Neuronal stem cell (in vitro differentiated cells): Measurements from ENCODE around the gene SCN8A.

Experiments used
- DNase-seq: peaks from one replicate; pipeline ENCODE4 v3.0.0-alpha.2; 2013; ENCODE audit warnings: low spot score
- H2AFZ ChIP-seq: one replicate; pipeline ENCODE4 v1.6.1; 2013; ENCODE audit warnings: mild to moderate bottlenecking, low read length, inconsistent platforms
- H2AK5ac ChIP-seq: 2 replicates; pipeline ENCODE4 v1.6.1; 2013; ENCODE audit warnings: low read depth, mild to moderate bottlenecking, inconsistent platforms, low read length, moderate library complexity, mixed read lengths
- H2BK120ac ChIP-seq: 2 replicates; pipeline ENCODE4 v1.6.1; 2013; ENCODE audit warnings: low read depth, mild to moderate bottlenecking, inconsistent platforms, low read length, moderate library complexity, mixed read lengths
- H2BK12ac ChIP-seq: one replicate; pipeline ENCODE4 v1.6.1; 2013; ENCODE audit warnings: low read length, inconsistent platforms
- H2BK15ac ChIP-seq: 2 replicates; pipeline ENCODE4 v1.6.1; 2013; ENCODE audit warnings: mild to moderate bottlenecking, low read length, inconsistent platforms, mixed read lengths
- H2BK5ac ChIP-seq: one replicate; pipeline ENCODE4 v1.6.1; 2013; ENCODE audit warnings: inconsistent platforms, mild to moderate bottlenecking, low read length, moderate library complexity
- H3K14ac ChIP-seq: one replicate; pipeline ENCODE4 v1.6.1; 2013; ENCODE audit warnings: low read length, inconsistent platforms
- H3K18ac ChIP-seq: 2 replicates; pipeline ENCODE4 v1.6.1; 2013; ENCODE audit warnings: low read length, inconsistent platforms
- H3K23ac ChIP-seq: 2 replicates; pipeline ENCODE4 v1.6.1; 2013; ENCODE audit warnings: low read depth, mild to moderate bottlenecking, mixed read lengths, low read length, inconsistent platforms; ENCODE audit not compliant: poor library complexity
- H3K27ac ChIP-seq: replicated peaks from 3 replicates; pipeline ENCODE4 v1.5.1; 2013; ENCODE audit warnings: low read length, inconsistent platforms
- H3K27me3 ChIP-seq, 3 experiments: 2 replicates each; pipeline ENCODE4 v1.6.1; 2013; ENCODE audit warnings: low read length in 3 of 3, mild to moderate bottlenecking in 2 of 3, inconsistent platforms in 1 of 3, low read depth in 1 of 3, mixed read lengths in 1 of 3, moderate library complexity in 1 of 3; ENCODE audit not compliant: control insufficient read depth in 3 of 3, insufficient read depth in 3 of 3
- H3K36me3 ChIP-seq, 2 donors: replicated peaks in 1 of 2; 2 replicates each; pipeline ENCODE4 v1.6.1; 2013; ENCODE audit warnings: low read length in 2 of 2; ENCODE audit not compliant: control insufficient read depth in 2 of 2, insufficient read depth in 2 of 2
- H3K4ac ChIP-seq: 2 replicates; pipeline ENCODE4 v1.6.1; 2013; ENCODE audit warnings: inconsistent platforms, mild to moderate bottlenecking, low read length, moderate library complexity
- H3K4me1 ChIP-seq, 2 donors: 1 replicate in 1 of 2; 2 replicates in 1 of 2; pipeline ENCODE4 v1.6.1; 2013; ENCODE audit warnings: low read length in 2 of 2, low read depth in 1 of 2; ENCODE audit not compliant: control insufficient read depth in 2 of 2, insufficient read depth in 1 of 2
- H3K4me2 ChIP-seq: one replicate; pipeline ENCODE4 v1.6.1; 2013; ENCODE audit warnings: mild to moderate bottlenecking, low read length, inconsistent platforms; ENCODE audit not compliant: insufficient read depth, poor library complexity, severe bottlenecking
- H3K4me3 ChIP-seq, 2 donors: 2 replicates each; pipeline ENCODE4 v1.5.1; 2013; ENCODE audit warnings: low read length in 2 of 2, mild to moderate bottlenecking in 2 of 2, inconsistent platforms in 1 of 2, moderate library complexity in 1 of 2
- H3K79me1 ChIP-seq: one replicate; pipeline ENCODE4 v1.6.1; 2013; ENCODE audit warnings: low read depth, mild to moderate bottlenecking, inconsistent platforms, low read length, moderate library complexity
- H3K9ac ChIP-seq: one replicate; pipeline ENCODE4 v1.6.1; 2013; ENCODE audit warnings: mild to moderate bottlenecking, low read depth, low read length, inconsistent platforms; ENCODE audit not compliant: poor library complexity
- H3K9me3 ChIP-seq, 2 donors: replicated peaks in 1 of 2; 2 replicates each; pipeline versions ENCODE3 to v1.6.1; 2013; ENCODE audit warnings: low read length in 2 of 2, mild to moderate bottlenecking in 2 of 2, inconsistent platforms in 1 of 2, low read depth in 1 of 2, mixed read lengths in 1 of 2, moderate library complexity in 1 of 2; ENCODE audit not compliant: control insufficient read depth in 2 of 2, insufficient read depth in 1 of 2
- H4K8ac ChIP-seq: one replicate; pipeline ENCODE4 v1.6.1; 2013; ENCODE audit warnings: low read depth, mild to moderate bottlenecking, inconsistent platforms, low read length, moderate library complexity
- H4K91ac ChIP-seq: one replicate; pipeline ENCODE4 v1.6.1; 2013; ENCODE audit warnings: low read length, low read depth, mild to moderate bottlenecking, inconsistent platforms; ENCODE audit not compliant: poor library complexity
- WGBS, 2 donors: extraction: QIAGEN DNeasy Blood & Tissue Kit; methylation state at CpG; one replicate each; pipeline ENCODE4 v1.1.7; 2013; ENCODE audit warnings: missing lambda C conversion rate in 2 of 2, mixed read lengths in 1 of 2; ENCODE audit not compliant: insufficient read length in 2 of 2, insufficient replicate concordance in 1 of 2; ENCODE audit errors: extremely low coverage in 2 of 2; 5-methylcytosine and 5-hydroxymethylcytosine counted together

The SCN8A gene

DNA sequence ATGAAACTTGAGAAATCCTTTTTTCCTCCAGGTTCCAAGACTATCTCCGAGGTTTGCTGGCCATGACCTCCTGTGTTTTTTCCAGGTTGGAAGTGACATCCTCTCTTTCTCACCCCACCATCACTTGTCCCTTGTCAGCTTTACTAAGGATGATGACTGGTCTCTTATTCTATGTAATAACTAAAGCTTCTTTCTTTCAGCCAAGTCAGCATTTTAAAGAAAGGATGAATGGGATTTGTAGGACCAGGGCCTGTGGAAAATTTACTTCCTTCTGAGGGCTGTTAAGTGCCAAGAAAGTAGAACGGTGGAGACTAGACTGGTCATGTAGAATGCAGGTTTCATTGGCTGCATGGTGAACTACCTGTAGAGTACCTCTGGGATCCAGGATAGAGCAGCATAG, 183.9 kb downstream of the SCN8A start:
- no peak overlapping the region for H4K91ac ChIP-seq
- H3K23ac ChIP-seq = no peak overlapping the region
- H3K4me1 ChIP-seq = peaks cover 0 to 2% of the 10 kb centered on the region in 2 donors
- no peak overlapping the region for H2BK15ac ChIP-seq
- no peak overlapping the region for H2AFZ ChIP-seq
- H3K4me3 ChIP-seq = no peak overlapping the region
- no CpG with 5 or more reads among the region's 2 CpGs for WGBS, 2 donors
- no peak overlapping the region for H3K27ac ChIP-seq
- peaks cover 0 to 7% of the 10 kb centered on the region in 2 donors for H3K9me3 ChIP-seq
- no peak overlapping the region for H3K14ac ChIP-seq
- H3K9ac ChIP-seq = no peak overlapping the region
- H2AK5ac ChIP-seq = no peak overlapping the region
- H3K4me2 ChIP-seq = no peak overlapping the region
- H2BK12ac ChIP-seq = no peak overlapping the region
- no peak overlapping the region for H4K8ac ChIP-seq
- H2BK5ac ChIP-seq = no peak overlapping the region
- peaks cover 2 to 66% of the 10 kb centered on the region in 2 donors for H3K36me3 ChIP-seq
- H3K4ac ChIP-seq = no peak overlapping the region
- no peaks in the 10 kb centered on the region for H3K79me1 ChIP-seq
- H3K18ac ChIP-seq = no peak overlapping the region
- no peaks in the 10 kb centered on the region for H3K27me3 ChIP-seq
- no peak for DNase-seq
- no peak overlapping the region for H2BK120ac ChIP-seq

DNA sequence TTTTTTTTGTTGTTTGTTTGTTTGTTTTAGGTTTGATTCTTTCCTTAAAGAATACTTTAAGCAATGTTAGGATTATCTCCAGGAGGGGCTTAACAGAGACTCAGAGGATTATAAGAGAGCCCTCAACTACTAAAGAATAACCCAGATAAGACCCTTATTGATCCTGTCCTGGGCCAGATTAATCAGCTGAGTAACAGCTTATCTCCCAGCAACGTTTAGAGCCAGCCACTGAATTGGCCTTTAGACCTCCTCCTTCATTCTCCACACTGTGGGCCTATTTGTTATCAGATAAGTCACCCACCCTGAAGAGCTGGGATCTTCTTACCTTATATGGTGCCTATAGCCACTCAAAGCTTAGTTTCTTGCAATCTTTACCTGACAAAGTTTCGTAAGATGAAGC, 186.4 kb downstream of the SCN8A start:
- H4K91ac ChIP-seq = no peak overlapping the region
- no peak overlapping the region for H4K8ac ChIP-seq
- H3K4me3 ChIP-seq = no peak overlapping the region
- H3K9ac ChIP-seq = no peak overlapping the region
- H2BK120ac ChIP-seq = no peak overlapping the region
- H3K36me3 ChIP-seq = peaks cover 0 to 46% of the 10 kb centered on the region in 2 donors
- H2AK5ac ChIP-seq = no peak overlapping the region
- H2AFZ ChIP-seq = no peak overlapping the region
- no CpG with 5 or more reads among the region's 2 CpGs for WGBS, 2 donors
- no peak overlapping the region for H2BK15ac ChIP-seq
- H3K79me1 ChIP-seq = no peaks in the 10 kb centered on the region
- no peak overlapping the region for H2BK5ac ChIP-seq
- H3K27me3 ChIP-seq = no peaks in the 10 kb centered on the region
- H3K23ac ChIP-seq = no peak overlapping the region
- no peak overlapping the region for H3K18ac ChIP-seq
- no peak overlapping the region for H3K14ac ChIP-seq
- H3K4me2 ChIP-seq = no peak overlapping the region
- no peak for DNase-seq
- no peak overlapping the region for H2BK12ac ChIP-seq
- no peak overlapping the region for H3K4ac ChIP-seq
- H3K27ac ChIP-seq = no peak overlapping the region
- peaks cover 0 to 7% of the 10 kb centered on the region in 2 donors for H3K9me3 ChIP-seq
- H3K4me1 ChIP-seq = peaks cover 0 to 2% of the 10 kb centered on the region in 2 donors

DNA sequence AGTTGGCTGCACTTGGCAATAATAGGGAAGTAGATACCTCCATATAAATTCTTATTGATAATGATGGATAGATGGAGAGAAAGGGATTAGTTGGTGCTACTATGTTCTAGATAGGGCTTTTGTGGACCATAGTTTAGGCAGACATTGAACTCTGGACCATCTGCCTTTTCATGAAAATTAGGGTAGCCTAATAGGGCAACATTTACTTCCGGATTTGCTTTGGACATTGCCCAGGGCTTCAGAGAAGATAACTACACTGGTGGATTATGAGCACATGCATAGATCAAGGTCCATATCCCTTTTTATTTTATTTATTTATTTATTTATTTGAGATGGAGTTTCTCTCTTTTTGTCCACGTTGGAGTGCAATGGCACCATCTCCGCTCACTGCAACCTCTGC, 186.9 kb downstream of the SCN8A start:
- Histone ChIP-seq H3K27me3 (no peaks in the 10 kb centered on the region), H3K9me3 (peaks cover 0 to 7% of the 10 kb centered on the region in 2 donors)

DNA sequence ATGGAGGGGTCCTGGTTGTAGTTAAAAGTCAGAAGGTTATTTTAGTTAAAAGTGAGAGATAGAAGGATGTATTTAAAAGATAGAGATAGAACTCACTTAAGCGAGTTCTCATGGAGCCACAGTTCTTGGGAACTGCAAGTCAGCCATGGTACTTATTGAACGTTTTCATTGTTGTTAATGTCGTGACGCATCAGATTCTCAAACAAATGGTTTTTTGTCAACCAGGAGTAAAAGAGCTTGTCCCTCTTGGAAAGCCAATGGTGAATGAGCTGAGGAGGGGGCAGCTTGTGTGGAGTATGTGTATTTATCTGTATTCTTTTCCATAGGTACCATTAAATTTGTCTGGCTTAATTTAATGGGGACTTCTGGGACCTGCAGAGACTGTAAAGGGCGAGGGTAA, 188.8 kb downstream of the SCN8A start:
- Histone ChIP-seq H3K4me2 (no peak overlapping the region), H3K4ac (no peak overlapping the region), H2BK5ac (no peak overlapping the region), H3K36me3 (peaks cover 0 to 25% of the 10 kb centered on the region in 2 donors), H4K8ac (no peak overlapping the region), H2BK12ac (no peak overlapping the region), H2BK120ac (no peak overlapping the region), H3K27ac (no peak overlapping the region), H2AFZ (no peak overlapping the region), H3K27me3 (no peaks in the 10 kb centered on the region), H3K9me3 (no peaks in the 10 kb centered on the region), H4K91ac (no peak overlapping the region), H3K18ac (no peak overlapping the region), H2AK5ac (no peak overlapping the region), H3K79me1 (no peaks in the 10 kb centered on the region), H3K9ac (no peak overlapping the region), H3K14ac (no peak overlapping the region), H2BK15ac (no peak overlapping the region), H3K4me3 (no peak overlapping the region), H3K4me1 (peaks cover 0 to 2% of the 10 kb centered on the region in 2 donors), H3K23ac (no peak overlapping the region)
- WGBS, 2 donors = 100% methylated on average over 1 of the region's 5 CpGs; no CpG with 5 or more reads in 1 of the 2 donors
- no peak for DNase-seq

More for the DNA sequence above, 186.9 kb downstream of the SCN8A start:
- no peak overlapping the region for H2BK15ac ChIP-seq
- no peak overlapping the region for H3K4ac ChIP-seq
- no peak overlapping the region for H3K18ac ChIP-seq
- H3K27ac ChIP-seq = no peak overlapping the region
- H4K91ac ChIP-seq = no peak overlapping the region
- no peak overlapping the region for H3K23ac ChIP-seq
- peaks cover 0 to 44% of the 10 kb centered on the region in 2 donors for H3K36me3 ChIP-seq
- no peak overlapping the region for H2AK5ac ChIP-seq
- no CpG with 5 or more reads among the region's 3 CpGs for WGBS, 2 donors
- no peak overlapping the region for H3K14ac ChIP-seq
- H2BK120ac ChIP-seq = no peak overlapping the region
- no peak overlapping the region for H4K8ac ChIP-seq
- H2AFZ ChIP-seq = no peak overlapping the region
- no peak overlapping the region for H2BK5ac ChIP-seq
- no peak overlapping the region for H2BK12ac ChIP-seq
- H3K4me3 ChIP-seq = no peak overlapping the region
- no peak overlapping the region for H3K4me2 ChIP-seq
- H3K4me1 ChIP-seq = peaks cover 0 to 2% of the 10 kb centered on the region in 2 donors
- H3K9ac ChIP-seq = no peak overlapping the region
- no peak for DNase-seq
- H3K79me1 ChIP-seq = no peaks in the 10 kb centered on the region
